Measurements from ENCODE around the gene FANK1.

DNA sequence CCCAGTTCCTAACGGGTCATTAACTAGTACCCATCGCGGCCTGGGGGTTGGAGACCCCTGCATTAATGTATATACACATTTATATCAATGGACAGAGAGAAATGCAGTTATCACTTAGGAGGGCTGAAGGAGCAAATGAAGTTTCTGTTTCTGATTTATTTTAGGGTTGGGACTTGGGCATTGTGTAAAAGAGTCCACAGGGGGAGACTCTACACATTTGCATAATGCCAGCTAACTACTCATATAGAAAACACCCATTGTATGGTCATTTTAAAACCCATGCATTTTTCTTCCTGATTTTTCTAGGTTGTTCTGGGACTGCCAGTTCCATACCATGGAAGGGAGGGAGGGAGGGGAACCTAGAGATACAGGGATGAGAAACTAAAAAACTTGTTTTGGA is 49.5 kb upstream of the FANK1 start:
- no peak for TF ChIP-seq CTCF (IDR thresholded peaks at IDR 0.05; ENCODE audit: insufficient read depth, low read length)
- no peak for TF ChIP-seq POLR2AphosphoS5 (IDR thresholded peaks at IDR 0.05; ENCODE audit: low read depth)

Data from HL-60 (cell line).